Testis (tissue), 2 donors: Measurements from ENCODE around the gene DENND2D.

Experiments
- CTCF ChIP-seq, 3 experiments: fragments of 450-650 bp in 2 of 3; fragments of 200-600 bp in 1 of 3; sonication (generic) in 1 of 3; IDR thresholded peaks; one replicate each; pipeline ENCODE4 v1.5.1; 2016 to 2019; ENCODE audit warnings: antibody characterized with exemption in 3 of 3, mild to moderate bottlenecking in 2 of 3, moderate library complexity in 1 of 3
- POLR2A ChIP-seq: fragments of 450-650 bp; IDR thresholded peaks from one replicate; pipeline ENCODE4 v1.6.1; 2017; ENCODE audit warnings: antibody characterized with exemption, mild to moderate bottlenecking, moderate library complexity

- TF ChIP-seq CTCF (IDR thresholded peaks at IDR 0.05) (no peak), POLR2A (no peak)
Measured at GRCh38 chr1:111212634-111213335, 12.3 kb upstream of the DENND2D start.
